HepG2 (cell line): ENCODE measurements around the gene TAF6. TPM values are rescaled to one million over a fixed set of nuclear protein-coding genes. Genes with fewer than 3 reads are reported as not detected.

Experiments used
- CCAR2 ChIP-seq: fragments of 200-400 bp; formaldehyde crosslinking; optimal IDR thresholded peaks from 2 replicates; pipeline ENCODE3; 2018; ENCODE audit warnings: low read depth, mild to moderate bottlenecking, low read length, moderate library complexity
- CREB1 ChIP-seq, 2 experiments: fragments of 450-650 bp in 1 of 2; IDR thresholded peaks; 2 replicates each; pipeline ENCODE4 v1.6.1; 2016 to 2017; ENCODE audit warnings: control low read depth in 1 of 2, mild to moderate bottlenecking in 1 of 2, missing compliant biosample characterization in 1 of 2, missing genetic modification characterization in 1 of 2
- CSRNP1 ChIP-seq: sonication (generic); formaldehyde crosslinking; IDR thresholded peaks from 2 replicates; pipeline ENCODE4 v1.8.1; 2023; ENCODE audit warnings: mild to moderate bottlenecking, missing genetic modification reagents
- DNMT1 ChIP-seq: sonication (generic); formaldehyde crosslinking; IDR thresholded peaks from 2 replicates; pipeline ENCODE4 v1.5.1; 2020; ENCODE audit warnings: mild to moderate bottlenecking, missing genetic modification reagents
- DR1 ChIP-seq: sonication (generic); formaldehyde crosslinking; IDR thresholded peaks from 2 replicates; pipeline ENCODE4 v1.8.0; 2021; ENCODE audit warnings: mild to moderate bottlenecking, missing genetic modification reagents, inconsistent platforms
- HHEX ChIP-seq: IDR thresholded peaks from 2 replicates; pipeline ENCODE4 v1.6.1; 2016; ENCODE audit warnings: control low read depth
- KLF15 ChIP-seq: sonication (generic); formaldehyde crosslinking; IDR thresholded peaks from 2 replicates; pipeline ENCODE4 v1.8.1; 2023; ENCODE audit warnings: borderline replicate concordance, mild to moderate bottlenecking, inconsistent platforms, missing genetic modification reagents, mixed read lengths
- MAFK ChIP-seq, 2 experiments: IDR thresholded peaks in 1 of 2; conservative IDR thresholded peaks in 1 of 2; 2 replicates each; pipeline ENCODE4 v1.6.1; 2011; ENCODE audit warnings: improper control_type of control experiment in 2 of 2, low read length in 2 of 2
- MXD1 ChIP-seq: sonication (generic); formaldehyde crosslinking; IDR thresholded peaks from 2 replicates; pipeline ENCODE4 v1.4.0; 2020; ENCODE audit warnings: mild to moderate bottlenecking, missing genetic modification reagents
- SAFB2 ChIP-seq: sonication (generic); formaldehyde crosslinking; IDR thresholded peaks from 2 replicates; pipeline ENCODE4 v1.5.1; 2020; ENCODE audit warnings: missing genetic modification reagents, low read depth, mild to moderate bottlenecking, borderline replicate concordance
- SAP130 ChIP-seq: IDR thresholded peaks from 2 replicates; pipeline ENCODE4 v1.6.1; 2016; ENCODE audit warnings: low read depth
- SP140L ChIP-seq: sonication (generic); formaldehyde crosslinking; IDR thresholded peaks from 2 replicates; pipeline ENCODE4 v1.4.0; 2020; ENCODE audit warnings: missing genetic modification reagents, borderline replicate concordance
- TBX2 ChIP-seq: sonication (generic); formaldehyde crosslinking; IDR thresholded peaks from 2 replicates; pipeline ENCODE4 v1.5.0; 2020; ENCODE audit warnings: missing genetic modification reagents, mild to moderate bottlenecking, borderline replicate concordance
- THYN1 ChIP-seq: sonication (generic); formaldehyde crosslinking; IDR thresholded peaks from 2 replicates; pipeline ENCODE4 v1.8.1; 2023; ENCODE audit warnings: low read depth, mild to moderate bottlenecking, moderate library complexity, missing genetic modification reagents, borderline replicate concordance
- ZBTB14 ChIP-seq: sonication (generic); formaldehyde crosslinking; IDR thresholded peaks from 2 replicates; pipeline ENCODE4 v1.4.0; 2020; ENCODE audit warnings: missing genetic modification reagents
- ZNF101 ChIP-seq: sonication (generic); formaldehyde crosslinking; IDR thresholded peaks from 2 replicates; pipeline ENCODE4 v1.4.0; 2020; ENCODE audit warnings: mild to moderate bottlenecking, low read depth, missing genetic modification reagents, borderline replicate concordance
- ZNF225 ChIP-seq: sonication (generic); formaldehyde crosslinking; IDR thresholded peaks from 2 replicates; pipeline ENCODE4 v1.4.0; 2020; ENCODE audit warnings: mild to moderate bottlenecking, missing genetic modification reagents
- ZSCAN22 ChIP-seq: sonication (generic); formaldehyde crosslinking; IDR thresholded peaks from 2 replicates; pipeline ENCODE4 v1.4.0; 2020; ENCODE audit warnings: mild to moderate bottlenecking, missing genetic modification reagents
- polyA plus RNA-seq, 8 experiments: library from polyadenylated mRNA; depleted of rRNA in 3 of 8; stranded (reverse) in 7 of 8; unstranded in 1 of 8; fragments of >200 nt; fragmentation: Illumina TruSeq in 4 of 8; extraction: Trizol in 4 of 8; gene quantifications; 2 replicates each; pipeline versions ENCODE4 v1.2.1 to v1.2.3, GENCODE V29; 2011 to 2016; ENCODE audit warnings: low read depth in 4 of 8, missing spikeins in 1 of 8, mixed read lengths in 1 of 8; ENCODE audit not compliant: insufficient read depth in 1 of 8
- total RNA-seq, 5 experiments: library from RNA; depleted of rRNA; stranded (reverse); fragments of >200 nt; fragmentation: Illumina TruSeq; extraction: Trizol; gene quantifications; 2 replicates each; pipeline ENCODE4 v1.2.3, GENCODE V29; 2016; ENCODE audit warnings: low read depth in 1 of 5
- TF ChIP-seq, protein P1 (sequence below): sonication (generic); formaldehyde crosslinking; conservative IDR thresholded peaks from 2 replicates; pipeline ENCODE4 v1.8.1; 2023; ENCODE audit warnings: missing genetic modification reagents
- TF ChIP-seq, protein P2 (sequence below): sonication (generic); formaldehyde crosslinking; IDR thresholded peaks from 2 replicates; pipeline ENCODE4 v1.4.0; 2020; ENCODE audit warnings: missing genetic modification reagents

Gene TAF6
- total and polyA plus RNA-seq, 2 of the 13 experiments (the other 11 are each of a cell fraction or from before 2014, with no cell fraction given): 12.9 to 18.8 TPM

- TF ChIP-seq, protein P1, sequence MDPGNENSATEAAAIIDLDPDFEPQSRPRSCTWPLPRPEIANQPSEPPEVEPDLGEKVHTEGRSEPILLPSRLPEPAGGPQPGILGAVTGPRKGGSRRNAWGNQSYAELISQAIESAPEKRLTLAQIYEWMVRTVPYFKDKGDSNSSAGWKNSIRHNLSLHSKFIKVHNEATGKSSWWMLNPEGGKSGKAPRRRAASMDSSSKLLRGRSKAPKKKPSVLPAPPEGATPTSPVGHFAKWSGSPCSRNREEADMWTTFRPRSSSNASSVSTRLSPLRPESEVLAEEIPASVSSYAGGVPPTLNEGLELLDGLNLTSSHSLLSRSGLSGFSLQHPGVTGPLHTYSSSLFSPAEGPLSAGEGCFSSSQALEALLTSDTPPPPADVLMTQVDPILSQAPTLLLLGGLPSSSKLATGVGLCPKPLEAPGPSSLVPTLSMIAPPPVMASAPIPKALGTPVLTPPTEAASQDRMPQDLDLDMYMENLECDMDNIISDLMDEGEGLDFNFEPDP (CRISPR knock-in tag): no peak
- peak; percentile 83 for TF ChIP-seq CREB1 (IDR thresholded peaks at IDR 0.05)
- TF ChIP-seq CREB1 (CRISPR knock-in tag; IDR thresholded peaks at IDR 0.05): peak; percentile 89
- peak; percentile 50; the same call in 1 of the 2 replicates for TF ChIP-seq TBX2 (CRISPR knock-in tag)
- TF ChIP-seq, protein P2, sequence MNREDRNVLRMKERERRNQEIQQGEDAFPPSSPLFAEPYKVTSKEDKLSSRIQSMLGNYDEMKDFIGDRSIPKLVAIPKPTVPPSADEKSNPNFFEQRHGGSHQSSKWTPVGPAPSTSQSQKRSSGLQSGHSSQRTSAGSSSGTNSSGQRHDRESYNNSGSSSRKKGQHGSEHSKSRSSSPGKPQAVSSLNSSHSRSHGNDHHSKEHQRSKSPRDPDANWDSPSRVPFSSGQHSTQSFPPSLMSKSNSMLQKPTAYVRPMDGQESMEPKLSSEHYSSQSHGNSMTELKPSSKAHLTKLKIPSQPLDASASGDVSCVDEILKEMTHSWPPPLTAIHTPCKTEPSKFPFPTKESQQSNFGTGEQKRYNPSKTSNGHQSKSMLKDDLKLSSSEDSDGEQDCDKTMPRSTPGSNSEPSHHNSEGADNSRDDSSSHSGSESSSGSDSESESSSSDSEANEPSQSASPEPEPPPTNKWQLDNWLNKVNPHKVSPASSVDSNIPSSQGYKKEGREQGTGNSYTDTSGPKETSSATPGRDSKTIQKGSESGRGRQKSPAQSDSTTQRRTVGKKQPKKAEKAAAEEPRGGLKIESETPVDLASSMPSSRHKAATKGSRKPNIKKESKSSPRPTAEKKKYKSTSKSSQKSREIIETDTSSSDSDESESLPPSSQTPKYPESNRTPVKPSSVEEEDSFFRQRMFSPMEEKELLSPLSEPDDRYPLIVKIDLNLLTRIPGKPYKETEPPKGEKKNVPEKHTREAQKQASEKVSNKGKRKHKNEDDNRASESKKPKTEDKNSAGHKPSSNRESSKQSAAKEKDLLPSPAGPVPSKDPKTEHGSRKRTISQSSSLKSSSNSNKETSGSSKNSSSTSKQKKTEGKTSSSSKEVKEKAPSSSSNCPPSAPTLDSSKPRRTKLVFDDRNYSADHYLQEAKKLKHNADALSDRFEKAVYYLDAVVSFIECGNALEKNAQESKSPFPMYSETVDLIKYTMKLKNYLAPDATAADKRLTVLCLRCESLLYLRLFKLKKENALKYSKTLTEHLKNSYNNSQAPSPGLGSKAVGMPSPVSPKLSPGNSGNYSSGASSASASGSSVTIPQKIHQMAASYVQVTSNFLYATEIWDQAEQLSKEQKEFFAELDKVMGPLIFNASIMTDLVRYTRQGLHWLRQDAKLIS (CRISPR knock-in tag): no peak
- TF ChIP-seq HHEX (CRISPR knock-in tag): no peak
- peak; percentile 89 for TF ChIP-seq SAP130 (CRISPR knock-in tag)
- TF ChIP-seq SAFB2 (CRISPR knock-in tag): no peak
- no peak for TF ChIP-seq MAFK (conservative IDR thresholded peaks at IDR 0.05 in 1 of 2, IDR thresholded peaks at IDR 0.05 in 1 of 2; ENCODE audit: low read length in 2 of 2)
- TF ChIP-seq ZNF225 (CRISPR knock-in tag): no peak; the same call in 1 of the 2 replicates
- TF ChIP-seq DR1 (CRISPR knock-in tag): peak; percentile 80; the same call in 1 of the 2 replicates
- TF ChIP-seq DNMT1: no peak
- TF ChIP-seq CSRNP1 (CRISPR knock-in tag): 0 out of 2 replicates have a peak, but pooled peaks have one; percentile 6
- TF ChIP-seq ZBTB14 (CRISPR knock-in tag): no peak
- TF ChIP-seq KLF15 (CRISPR knock-in tag): no peak
- TF ChIP-seq CCAR2: no peak
- TF ChIP-seq MXD1 (CRISPR knock-in tag): no peak
- no peak for TF ChIP-seq ZSCAN22
- no peak for TF ChIP-seq THYN1 (CRISPR knock-in tag)
- no peak for TF ChIP-seq ZNF101
- no peak for TF ChIP-seq SP140L (CRISPR knock-in tag)
These were observed 29.6 kb upstream of the TAF6 start, which contains the start of gene LAMTOR4 (continued) for GRCh38 chr7:100148559-100149328.
